Measurements from ENCODE around the gene LRSAM1. TPM values are rescaled to one million over a fixed set of nuclear protein-coding genes. Genes with fewer than 3 reads are reported as not detected.

LRSAM1 gene
- total RNA-seq, 4 donors from 2014 or later: 15.5 to 26.5 (median 20.2) TPM

DNA sequence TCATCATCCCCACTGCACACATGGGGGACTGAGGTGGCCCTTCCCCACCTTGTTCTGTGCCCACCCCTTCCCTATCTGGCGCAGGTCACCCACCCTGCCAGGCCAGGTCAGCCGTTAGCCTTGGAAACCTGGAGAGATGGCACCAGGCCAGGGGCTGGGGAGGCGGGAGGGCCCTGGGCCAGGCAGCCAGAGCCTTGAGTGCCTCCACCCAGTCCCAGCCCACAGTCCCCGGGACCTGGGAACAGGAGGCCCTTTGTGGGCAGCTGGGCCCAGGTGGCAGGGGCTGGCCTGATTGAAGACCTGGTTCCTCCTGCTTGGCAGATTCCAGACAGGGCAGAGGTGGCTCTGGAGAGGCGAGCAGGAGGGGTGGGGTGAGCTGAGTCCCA, 70.6 kb downstream of the LRSAM1 start:
- TF ChIP-seq, protein P1, sequence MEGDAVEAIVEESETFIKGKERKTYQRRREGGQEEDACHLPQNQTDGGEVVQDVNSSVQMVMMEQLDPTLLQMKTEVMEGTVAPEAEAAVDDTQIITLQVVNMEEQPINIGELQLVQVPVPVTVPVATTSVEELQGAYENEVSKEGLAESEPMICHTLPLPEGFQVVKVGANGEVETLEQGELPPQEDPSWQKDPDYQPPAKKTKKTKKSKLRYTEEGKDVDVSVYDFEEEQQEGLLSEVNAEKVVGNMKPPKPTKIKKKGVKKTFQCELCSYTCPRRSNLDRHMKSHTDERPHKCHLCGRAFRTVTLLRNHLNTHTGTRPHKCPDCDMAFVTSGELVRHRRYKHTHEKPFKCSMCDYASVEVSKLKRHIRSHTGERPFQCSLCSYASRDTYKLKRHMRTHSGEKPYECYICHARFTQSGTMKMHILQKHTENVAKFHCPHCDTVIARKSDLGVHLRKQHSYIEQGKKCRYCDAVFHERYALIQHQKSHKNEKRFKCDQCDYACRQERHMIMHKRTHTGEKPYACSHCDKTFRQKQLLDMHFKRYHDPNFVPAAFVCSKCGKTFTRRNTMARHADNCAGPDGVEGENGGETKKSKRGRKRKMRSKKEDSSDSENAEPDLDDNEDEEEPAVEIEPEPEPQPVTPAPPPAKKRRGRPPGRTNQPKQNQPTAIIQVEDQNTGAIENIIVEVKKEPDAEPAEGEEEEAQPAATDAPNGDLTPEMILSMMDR (IDR thresholded peaks at IDR 0.05): no peak
- TF ChIP-seq POLR2AphosphoS5 (IDR thresholded peaks at IDR 0.05) (no peak), POLR2A (IDR thresholded peaks at IDR 0.05) (no peak), EP300 (IDR thresholded peaks at IDR 0.05) (no peak)
- peaks cover 0 to 14% (median 0%) of the 10 kb centered on the region in 3 donors for H3K9me3 ChIP-seq
- peaks cover 0 to 92% of the 10 kb centered on the region in 2 donors for H3K36me3 ChIP-seq
- no peaks in the 10 kb centered on the region for H3K27me3 ChIP-seq
- peak; percentile 18 for ATAC-seq
- no CpG with 5 or more reads among the region's 5 CpGs for WGBS, 2 donors (ENCODE audit: low coverage in 1 of 2)
- H3K27ac ChIP-seq: peak overlapping the region in 3 of 4 donors; percentile 75 to 84 (median 81)
- no peak overlapping the region for H3K4me3 ChIP-seq
- peaks cover 0 to 40% (median 18%) of the 10 kb centered on the region in 3 donors for H3K4me1 ChIP-seq

- WGBS, 2 donors (ENCODE audit: low coverage in 1 of 2): no CpG with 5 or more reads among the region's 2 CpGs
- peaks cover 0 to 92% of the 10 kb centered on the region in 2 donors for H3K36me3 ChIP-seq
- H3K27ac ChIP-seq: peak overlapping the region in 3 of 4 donors; percentile 75 to 84 (median 81)
- H3K4me3 ChIP-seq: no peak overlapping the region
- H3K4me1 ChIP-seq: peaks cover 0 to 46% (median 18%) of the 10 kb centered on the region in 3 donors
- TF ChIP-seq EP300 (IDR thresholded peaks at IDR 0.05): no peak
- no peak for TF ChIP-seq POLR2A (IDR thresholded peaks at IDR 0.05)
- TF ChIP-seq, protein P1 (IDR thresholded peaks at IDR 0.05): no peak
- no peak for TF ChIP-seq POLR2AphosphoS5 (IDR thresholded peaks at IDR 0.05)
- H3K27me3 ChIP-seq: no peaks in the 10 kb centered on the region
- peaks cover 0 to 14% (median 0%) of the 10 kb centered on the region in 3 donors for H3K9me3 ChIP-seq
- ATAC-seq: no peak
Observed at GRCh38 chr9:127522727-127523126, 71.4 kb downstream of the LRSAM1 start.

DNA sequence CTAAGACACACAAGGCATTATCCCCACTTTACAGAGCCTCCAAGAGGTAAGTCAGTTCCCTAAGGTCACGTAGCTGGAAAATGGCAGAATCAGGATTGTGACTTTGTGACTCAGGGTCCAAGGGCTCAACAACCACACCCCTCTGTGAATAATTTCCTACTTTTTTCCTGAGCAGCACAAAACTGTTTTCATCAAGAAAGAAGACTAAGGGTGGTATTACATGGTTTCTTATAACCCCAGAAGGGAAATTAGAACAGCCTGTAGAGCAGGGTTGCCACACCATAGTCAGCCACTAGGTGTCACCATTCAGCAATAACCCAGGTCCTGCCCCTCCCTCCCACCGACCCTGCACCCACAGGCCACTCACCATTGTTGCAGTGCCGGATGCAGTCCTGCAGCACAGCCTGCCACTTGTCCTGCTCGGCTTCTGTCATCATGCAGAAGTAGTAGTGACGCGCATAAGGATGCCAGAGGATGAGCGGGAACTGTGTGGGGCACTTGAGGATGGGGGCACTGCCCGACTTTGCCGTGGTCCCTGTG, 72.1 kb downstream of the LRSAM1 start:
- WGBS, 2 donors (ENCODE audit: low coverage in 1 of 2): 100% methylated on average over 1 to 4 of the region's 9 CpGs
- Histone ChIP-seq H3K9me3 (peaks cover 0 to 14% (median 0%) of the 10 kb centered on the region in 3 donors), H3K4me1 (peaks cover 0 to 52% (median 18%) of the 10 kb centered on the region in 3 donors), H3K27me3 (no peaks in the 10 kb centered on the region), H3K27ac (no peak overlapping the region), H3K4me3 (no peak overlapping the region), H3K36me3 (peaks cover 0 to 92% of the 10 kb centered on the region in 2 donors)
- no peak for ATAC-seq
- no peak for TF ChIP-seq EP300 (IDR thresholded peaks at IDR 0.05)
- TF ChIP-seq, protein P1 (IDR thresholded peaks at IDR 0.05): peak in 3 of 4 experiments; percentile 11 to 36 (median 24)

DNA sequence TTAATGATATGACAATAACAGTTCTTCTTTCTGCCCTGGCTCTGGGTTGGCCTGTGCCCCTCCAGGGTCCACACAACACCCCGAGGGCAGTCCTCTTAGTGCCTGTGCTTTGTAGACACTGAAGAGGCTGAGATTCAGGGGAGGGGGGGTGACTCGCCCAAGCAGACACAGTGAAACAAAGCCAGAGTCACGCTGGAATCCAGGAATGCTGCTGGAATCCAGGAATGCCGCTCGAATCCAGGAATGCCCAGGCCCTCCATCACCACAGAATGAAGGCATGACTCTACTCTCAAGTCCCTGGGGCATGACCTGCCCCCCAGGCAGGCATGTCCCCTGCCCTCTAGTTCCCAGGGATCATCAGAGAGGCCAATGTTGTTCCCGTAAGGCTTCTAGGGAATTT, 73.1 kb downstream of the LRSAM1 start:
- no peak for ATAC-seq
- peaks cover 0 to 14% (median 0%) of the 10 kb centered on the region in 3 donors for H3K9me3 ChIP-seq
- peaks cover 0 to 90% of the 10 kb centered on the region in 2 donors for H3K36me3 ChIP-seq
- no peaks in the 10 kb centered on the region for H3K27me3 ChIP-seq
- WGBS, 2 donors (ENCODE audit: low coverage in 1 of 2): no CpG with 5 or more reads among the region's 6 CpGs
- TF ChIP-seq POLR2AphosphoS5 (IDR thresholded peaks at IDR 0.05) (no peak), POLR2A (IDR thresholded peaks at IDR 0.05) (no peak), EP300 (IDR thresholded peaks at IDR 0.05) (no peak)
- TF ChIP-seq, protein P1 (IDR thresholded peaks at IDR 0.05): no peak
- no peak overlapping the region for H3K27ac ChIP-seq
- peaks cover 0 to 58% (median 18%) of the 10 kb centered on the region in 3 donors for H3K4me1 ChIP-seq
- no peak overlapping the region for H3K4me3 ChIP-seq

Measured in gastroesophageal sphincter (tissue), 4 donors.